ENCODE data around the gene CTH. TPM values are rescaled to one million over a fixed set of nuclear protein-coding genes. Genes with fewer than 3 reads are reported as not detected.

CTH gene
- total and polyA plus RNA-seq, 2 donors from 2014 or later: 6.5 to 7.5 TPM

DNA sequence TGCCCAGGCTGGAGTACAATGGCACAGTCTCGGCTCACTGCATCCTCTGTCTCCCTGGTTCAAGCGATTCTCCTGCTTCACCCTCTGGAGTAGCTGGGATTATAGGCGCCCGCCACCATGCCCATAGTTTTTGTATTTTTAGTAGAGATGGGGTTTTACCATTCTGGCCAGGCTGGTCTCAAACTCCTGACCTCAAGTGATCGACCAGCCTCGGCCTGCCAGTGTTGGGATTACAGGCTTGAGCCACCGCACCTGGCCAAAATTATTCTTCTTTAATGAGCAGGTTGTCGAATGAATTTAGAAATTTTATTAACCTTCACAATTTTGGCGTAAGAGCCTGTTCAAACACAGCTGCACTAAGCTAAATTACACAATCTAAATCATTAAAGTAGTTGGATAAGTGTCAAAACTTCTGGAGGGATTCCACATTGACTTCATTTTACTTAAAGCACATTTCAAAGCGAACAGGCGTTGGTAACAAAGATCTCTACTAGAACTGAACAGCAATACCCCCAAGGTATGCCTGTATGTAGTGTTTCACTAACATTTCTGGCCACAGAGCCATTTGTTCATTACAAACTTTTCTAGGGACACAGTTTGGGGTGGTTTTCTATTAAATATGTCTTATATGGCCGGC, 5.2 kb upstream of the CTH start:
- Histone ChIP-seq H3K27me3 (ENCODE audit: control insufficient read depth, insufficient read depth, low read length) (no peaks in the 10 kb centered on the region), H3K4me1 (ENCODE audit: control insufficient read depth in 2 of 3, insufficient read depth in 2 of 3, low read depth in 1 of 3, low read length in 3 of 3) (peaks cover 0 to 2% (median 0%) of the 10 kb centered on the region in 3 donors), H3K27ac (ENCODE audit: low read depth in 2 of 2, low read length in 2 of 2) (no peak overlapping the region), H3K36me3 (ENCODE audit: control insufficient read depth in 2 of 3, insufficient read depth in 3 of 3, low read length in 3 of 3) (no peaks in the 10 kb centered on the region), H3K4me3 (ENCODE audit: low read length in 3 of 3) (no peak overlapping the region), H3K9ac (ENCODE audit: low read length in 3 of 3) (no peak overlapping the region), H3K9me3 (ENCODE audit: control insufficient read depth in 2 of 3, insufficient read depth in 1 of 3, low read length in 3 of 3) (no peaks in the 10 kb centered on the region)
- DNase-seq (no peak), FAIRE-seq (no peak)
- TF ChIP-seq, protein P1, sequence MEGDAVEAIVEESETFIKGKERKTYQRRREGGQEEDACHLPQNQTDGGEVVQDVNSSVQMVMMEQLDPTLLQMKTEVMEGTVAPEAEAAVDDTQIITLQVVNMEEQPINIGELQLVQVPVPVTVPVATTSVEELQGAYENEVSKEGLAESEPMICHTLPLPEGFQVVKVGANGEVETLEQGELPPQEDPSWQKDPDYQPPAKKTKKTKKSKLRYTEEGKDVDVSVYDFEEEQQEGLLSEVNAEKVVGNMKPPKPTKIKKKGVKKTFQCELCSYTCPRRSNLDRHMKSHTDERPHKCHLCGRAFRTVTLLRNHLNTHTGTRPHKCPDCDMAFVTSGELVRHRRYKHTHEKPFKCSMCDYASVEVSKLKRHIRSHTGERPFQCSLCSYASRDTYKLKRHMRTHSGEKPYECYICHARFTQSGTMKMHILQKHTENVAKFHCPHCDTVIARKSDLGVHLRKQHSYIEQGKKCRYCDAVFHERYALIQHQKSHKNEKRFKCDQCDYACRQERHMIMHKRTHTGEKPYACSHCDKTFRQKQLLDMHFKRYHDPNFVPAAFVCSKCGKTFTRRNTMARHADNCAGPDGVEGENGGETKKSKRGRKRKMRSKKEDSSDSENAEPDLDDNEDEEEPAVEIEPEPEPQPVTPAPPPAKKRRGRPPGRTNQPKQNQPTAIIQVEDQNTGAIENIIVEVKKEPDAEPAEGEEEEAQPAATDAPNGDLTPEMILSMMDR (IDR thresholded peaks at IDR 0.05; ENCODE audit: borderline replicate concordance, extremely low read depth, insufficient read depth): no peak
- intact Hi-C loops (cut with DNase I): no loop called here

DNA sequence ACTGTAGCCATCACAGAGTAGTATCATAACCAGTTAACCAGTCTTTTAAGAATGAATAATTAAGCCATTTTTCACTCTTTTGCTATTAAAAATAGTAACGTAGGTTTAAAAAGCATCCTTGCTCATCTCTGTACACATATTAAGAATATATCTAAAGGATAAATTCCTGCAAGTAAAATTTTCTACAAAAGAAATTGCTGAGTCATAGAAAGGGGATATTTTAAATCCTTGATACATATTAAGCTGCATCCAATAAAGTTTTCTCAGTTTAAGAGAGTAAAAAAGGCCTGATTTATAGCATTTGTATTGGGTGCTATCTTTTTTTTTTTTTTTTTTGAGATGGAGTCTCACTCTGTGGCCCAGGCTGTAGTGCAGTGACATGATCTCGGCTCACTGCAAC, 1.9 kb upstream of the CTH start:
- no peak for DNase-seq
- Histone ChIP-seq H3K4me3 (ENCODE audit: low read length in 3 of 3) (no peak overlapping the region), H3K9ac (ENCODE audit: low read length in 3 of 3) (no peak overlapping the region), H3K9me3 (ENCODE audit: control insufficient read depth in 2 of 3, insufficient read depth in 1 of 3, low read length in 3 of 3) (no peaks in the 10 kb centered on the region), H3K36me3 (ENCODE audit: control insufficient read depth in 2 of 3, insufficient read depth in 3 of 3, low read length in 3 of 3) (no peaks in the 10 kb centered on the region), H3K4me1 (ENCODE audit: control insufficient read depth in 2 of 3, insufficient read depth in 2 of 3, low read depth in 1 of 3, low read length in 3 of 3) (peaks cover 0 to 2% (median 0%) of the 10 kb centered on the region in 3 donors), H3K27ac (ENCODE audit: low read depth in 2 of 2, low read length in 2 of 2) (no peak overlapping the region), H3K27me3 (ENCODE audit: control insufficient read depth, insufficient read depth, low read length) (no peaks in the 10 kb centered on the region)
- TF ChIP-seq, protein P1 (IDR thresholded peaks at IDR 0.05; ENCODE audit: borderline replicate concordance, extremely low read depth, insufficient read depth): no peak
- intact Hi-C loops (cut with DNase I): no loop called here
- FAIRE-seq: no peak

DNA sequence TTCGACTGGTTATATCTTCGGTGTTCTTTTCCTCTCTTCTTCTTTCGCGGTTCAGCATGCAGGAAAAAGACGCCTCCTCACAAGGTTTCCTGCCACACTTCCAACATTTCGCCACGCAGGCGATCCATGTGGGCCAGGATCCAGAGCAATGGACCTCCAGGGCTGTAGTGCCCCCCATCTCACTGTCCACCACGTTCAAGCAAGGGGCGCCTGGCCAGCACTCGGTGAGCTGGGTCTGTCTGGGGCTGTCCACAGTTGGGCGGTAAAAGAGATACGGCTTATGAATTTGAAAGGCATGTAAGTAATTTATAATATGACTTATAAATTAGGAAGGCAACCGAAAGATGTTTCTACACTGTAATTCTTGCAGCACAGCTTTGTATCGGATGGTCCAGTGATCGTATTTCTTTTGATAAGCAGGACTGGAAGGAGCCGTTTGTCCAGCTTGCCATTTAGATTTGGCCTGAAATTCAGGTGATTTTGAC, 334 bp downstream of the CTH start:
- H3K4me1 ChIP-seq (ENCODE audit: control insufficient read depth in 2 of 3, insufficient read depth in 2 of 3, low read depth in 1 of 3, low read length in 3 of 3): peaks cover 0 to 2% (median 0%) of the 10 kb centered on the region in 3 donors
- peak overlapping the region; percentile 76 to 97 (median 92) for H3K4me3 ChIP-seq (ENCODE audit: low read length in 3 of 3)
- FAIRE-seq: no peak
- DNase-seq: no peak
- TF ChIP-seq, protein P1 (IDR thresholded peaks at IDR 0.05; ENCODE audit: borderline replicate concordance, extremely low read depth, insufficient read depth): no peak
- no peaks in the 10 kb centered on the region for H3K36me3 ChIP-seq (ENCODE audit: control insufficient read depth in 2 of 3, insufficient read depth in 3 of 3, low read length in 3 of 3)
- H3K27me3 ChIP-seq (ENCODE audit: control insufficient read depth, insufficient read depth, low read length): no peaks in the 10 kb centered on the region
- intact Hi-C loops (cut with DNase I): no loop called here
- peak overlapping the region; percentile 82 to 98 for H3K27ac ChIP-seq (ENCODE audit: low read depth in 2 of 2, low read length in 2 of 2)
- no peaks in the 10 kb centered on the region for H3K9me3 ChIP-seq (ENCODE audit: control insufficient read depth in 2 of 3, insufficient read depth in 1 of 3, low read length in 3 of 3)
- H3K9ac ChIP-seq (ENCODE audit: low read length in 3 of 3): peak overlapping the region; percentile 84 to 95 (median 85)

Measured in kidney (tissue), 14 donors.